HG03280 (cell line): Measurements from ENCODE around the gene C1QTNF4.
A peak's percentile ranks its signal among the peaks of the same experiment; 100 is the strongest.

Experiments used
- ATAC-seq: cut with Tn5 transposase; IDR thresholded peaks from one replicate; pipeline ENCODE4 v1.9.1; 2021; ENCODE audit warnings: mild to moderate bottlenecking, moderate library complexity; ENCODE audit not compliant: unreplicated experiment

C1QTNF4 gene

DNA sequence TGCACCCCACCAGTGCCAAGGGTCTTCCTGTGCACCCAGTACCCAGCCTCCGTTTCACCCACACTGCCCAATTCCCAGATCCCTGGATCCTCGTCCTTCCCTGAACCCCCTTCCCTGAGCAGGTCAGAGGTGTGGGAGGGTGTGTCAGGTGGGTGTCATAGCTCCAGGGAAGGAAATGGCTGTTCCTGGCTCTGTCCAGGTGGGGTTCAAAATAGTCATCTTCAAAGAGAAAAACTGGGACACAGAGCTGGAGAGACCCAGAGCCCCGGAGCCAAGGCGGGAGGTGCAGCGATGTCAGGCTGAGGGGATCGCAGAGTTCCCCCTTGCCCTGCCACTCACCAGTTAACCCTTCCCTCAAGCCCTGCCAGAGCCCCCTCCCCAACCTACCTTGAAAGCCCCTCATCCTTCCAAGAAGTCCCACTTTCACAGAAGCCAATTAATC lies 698 bp downstream of the C1QTNF4 start:
- ATAC-seq = no peak

DNA sequence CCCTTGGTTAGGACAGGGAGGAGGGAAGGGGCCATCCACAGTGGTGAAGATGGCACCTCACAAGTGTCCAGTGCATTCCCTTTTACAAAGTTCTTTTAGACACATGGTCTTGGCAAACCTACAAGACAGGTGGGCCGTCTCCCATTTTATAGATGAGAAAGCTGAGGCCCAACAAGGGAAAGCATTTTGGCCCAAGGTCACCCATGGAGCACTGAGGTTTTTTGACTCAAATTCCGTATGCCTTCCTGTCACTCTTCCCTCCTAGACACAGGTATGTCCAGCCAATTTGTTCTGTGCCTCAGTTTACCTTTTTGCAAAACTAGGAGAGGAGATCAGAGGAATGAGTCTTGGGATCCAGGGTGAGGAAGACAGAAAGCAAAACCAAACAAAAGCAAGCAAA lies 1.2 kb downstream of the C1QTNF4 start:
- no peak for ATAC-seq

DNA sequence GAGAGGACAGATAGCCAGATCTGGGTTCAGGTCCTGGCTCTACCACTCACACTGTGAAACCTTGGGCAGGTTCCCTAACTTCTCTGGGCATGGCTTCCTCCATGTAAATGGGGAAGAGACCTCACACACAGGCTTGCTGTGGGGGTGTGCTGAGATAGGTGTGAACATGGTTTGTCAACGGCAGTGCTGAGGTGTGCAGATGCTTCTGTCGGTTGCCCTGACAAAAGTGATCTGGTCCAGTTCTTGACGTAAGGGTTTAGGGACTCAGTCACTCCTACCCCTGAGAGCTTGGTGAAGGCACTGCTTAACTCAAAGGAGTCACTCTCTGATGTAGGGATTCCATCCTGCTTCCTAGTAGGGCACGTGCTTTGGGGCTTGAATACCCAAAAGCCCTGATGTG lies 2.0 kb downstream of the C1QTNF4 start:
- no peak for ATAC-seq

DNA sequence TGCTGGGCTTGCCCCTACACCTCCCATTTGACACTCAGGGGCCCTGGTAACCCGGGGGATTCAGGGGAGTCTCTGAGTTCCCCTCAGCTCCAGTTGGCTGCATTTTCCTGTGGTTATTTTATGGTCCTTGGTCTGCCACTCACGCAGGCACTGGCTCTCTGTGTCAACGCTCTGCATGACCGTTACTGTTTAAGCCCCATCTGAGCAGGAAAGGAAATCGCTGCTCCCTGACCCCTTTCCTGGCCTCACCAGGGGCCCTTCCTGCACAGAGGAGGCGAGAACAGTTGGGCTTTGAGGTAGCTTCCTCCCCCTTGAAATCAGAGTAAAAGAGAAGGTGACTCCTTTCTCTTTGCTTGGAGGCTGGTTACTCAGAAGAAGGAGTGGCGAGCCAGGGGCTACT lies 2.4 kb downstream of the C1QTNF4 start:
- ATAC-seq = no peak

DNA sequence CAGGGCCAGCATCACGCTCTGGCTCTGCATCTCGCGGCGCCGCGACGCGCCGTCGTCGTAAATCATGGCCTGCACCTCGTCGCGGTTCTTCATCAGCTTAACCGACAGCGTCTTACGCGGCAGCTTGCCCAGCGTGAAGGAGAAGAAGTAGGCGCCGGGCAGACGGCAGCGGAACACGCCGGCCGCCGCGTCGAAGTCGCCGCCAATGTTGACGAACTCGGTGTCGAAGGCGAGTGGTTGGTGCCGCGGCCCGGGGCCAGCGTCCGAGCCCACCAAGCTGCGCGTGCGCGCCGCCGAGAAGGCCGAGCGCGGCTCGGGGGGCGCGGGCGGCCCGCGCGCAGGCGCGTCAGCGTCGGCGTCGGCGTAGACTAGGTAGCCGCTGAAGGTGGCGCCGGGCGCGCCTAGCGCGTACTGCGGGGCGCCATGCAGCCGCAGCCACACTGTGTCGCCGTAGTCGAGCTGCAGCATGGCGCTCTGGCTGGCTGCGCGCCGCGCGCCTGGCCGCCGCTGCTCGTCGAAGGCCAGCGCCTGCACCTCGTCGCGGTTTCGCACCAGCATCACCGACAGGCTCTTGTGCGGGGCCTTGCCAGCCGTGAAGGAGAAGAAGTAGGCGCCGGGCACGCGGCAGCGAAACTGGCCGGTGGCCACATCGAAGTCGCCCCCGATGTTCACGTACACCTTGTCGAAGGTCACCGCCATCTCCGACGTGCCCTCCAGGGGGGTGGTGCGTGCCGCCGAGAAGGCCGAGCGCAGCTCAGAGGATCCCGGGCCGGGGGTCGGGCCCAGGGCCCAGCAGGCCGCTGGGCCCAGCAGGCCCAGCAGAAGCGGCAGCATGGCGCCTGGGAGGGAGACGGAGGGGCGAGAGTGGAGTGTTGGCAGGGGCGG lies 4.0 kb downstream of the C1QTNF4 start:
- no peak for ATAC-seq

DNA sequence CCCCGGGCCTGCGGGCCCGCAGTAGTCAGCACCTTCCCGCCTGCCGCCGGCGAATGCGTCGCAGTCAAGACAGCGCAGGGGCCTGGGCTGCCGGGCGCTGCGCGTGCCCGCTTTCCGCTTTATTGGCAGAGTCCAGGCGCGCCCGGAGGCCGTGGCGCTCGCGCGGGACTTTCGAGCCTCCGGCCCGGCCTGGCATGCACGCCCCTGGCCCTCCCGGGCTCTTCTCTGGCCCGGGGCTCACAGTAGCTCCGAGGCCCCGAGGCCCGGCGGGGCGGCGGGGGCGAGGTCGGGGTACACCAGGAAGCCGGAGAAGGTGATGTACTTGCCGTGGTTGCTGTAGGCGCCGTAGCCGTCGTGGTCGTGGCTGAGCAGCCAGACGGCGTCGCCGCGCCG lies 4.6 kb downstream of the C1QTNF4 start:
- ATAC-seq = no peak

DNA sequence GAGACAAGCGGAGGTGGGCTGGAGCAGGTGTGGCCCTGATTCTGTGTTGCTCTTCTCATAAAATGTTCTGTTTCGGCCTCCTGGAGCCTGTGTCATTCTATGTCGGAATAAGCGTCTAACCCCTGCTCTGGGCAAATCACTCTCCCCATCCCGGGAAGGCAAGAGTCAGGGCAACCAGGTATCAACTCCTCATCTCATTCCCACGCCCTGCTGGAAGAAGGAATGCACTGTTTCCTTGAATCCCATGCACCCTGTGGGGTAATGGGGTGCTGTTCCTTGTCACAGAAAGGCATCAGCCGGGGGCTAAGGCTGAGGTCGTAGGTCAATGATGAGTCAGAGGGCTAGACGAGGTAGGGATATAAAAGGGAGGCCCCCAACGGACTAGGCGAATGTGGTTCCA lies 5.1 kb downstream of the C1QTNF4 start:
- no peak for ATAC-seq

DNA sequence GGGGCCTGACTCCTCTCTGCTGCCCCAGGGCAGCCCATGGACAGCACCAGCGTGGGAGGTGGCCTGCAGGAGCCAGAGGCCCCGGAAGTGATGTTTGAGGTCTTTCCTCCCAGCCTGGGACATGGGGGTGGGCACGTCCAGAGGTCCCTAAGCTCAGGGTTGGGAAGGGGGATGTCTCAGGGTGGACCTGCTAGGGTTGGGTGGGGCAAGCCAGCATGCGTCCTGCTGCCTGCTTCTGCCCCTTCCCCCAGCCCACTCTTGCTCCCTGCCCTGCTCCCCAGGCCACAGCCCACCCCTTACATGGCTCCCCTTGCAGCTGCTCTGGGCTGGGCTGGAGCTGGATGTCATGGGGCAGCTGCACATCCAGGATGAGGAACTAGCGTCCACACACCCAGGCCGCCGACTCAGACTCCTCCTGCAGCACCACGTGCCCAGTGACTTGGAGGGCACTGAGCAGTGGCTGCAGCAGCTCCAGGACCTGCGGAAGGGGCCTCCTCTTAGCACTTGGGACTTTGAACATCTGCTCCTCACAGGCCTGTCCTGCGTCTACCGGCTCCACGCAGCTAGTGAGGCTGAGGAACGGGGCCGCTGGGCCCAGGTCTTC lies 6.4 kb downstream of the C1QTNF4 start:
- no peak for ATAC-seq

DNA sequence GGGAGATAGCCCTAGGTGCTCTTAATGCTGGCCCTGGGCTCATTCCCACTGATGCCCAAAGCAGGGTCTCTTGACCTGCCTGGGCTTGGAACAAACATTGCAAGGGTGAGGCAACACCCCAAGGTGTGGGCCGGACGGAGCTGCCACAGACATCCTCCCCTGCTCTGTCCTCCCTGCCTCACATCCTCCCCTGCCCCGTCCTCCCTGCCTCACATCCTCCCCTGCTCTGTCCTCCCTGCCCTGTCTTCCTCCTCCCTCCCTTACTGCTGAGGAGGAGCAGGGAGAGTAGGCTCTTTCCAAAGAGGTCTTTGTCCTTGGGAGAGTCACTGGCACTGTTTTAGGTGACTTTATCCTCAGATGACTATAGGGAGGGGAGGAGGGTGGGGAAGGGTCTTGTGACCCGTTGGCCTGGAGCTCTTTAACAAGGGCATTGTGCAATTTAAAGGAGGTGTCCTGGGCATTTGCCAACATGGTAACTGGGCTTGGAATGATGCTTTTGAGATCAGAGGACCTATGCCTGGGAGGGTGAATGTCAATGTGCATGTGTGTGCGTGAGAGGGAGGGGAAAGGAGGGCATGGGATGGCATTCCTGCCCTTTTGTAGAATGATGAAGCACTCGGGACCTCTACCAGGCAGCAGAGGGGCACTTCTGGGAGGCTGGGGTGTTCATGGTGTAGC lies 7.0 kb downstream of the C1QTNF4 start:
- ATAC-seq = no peak

DNA sequence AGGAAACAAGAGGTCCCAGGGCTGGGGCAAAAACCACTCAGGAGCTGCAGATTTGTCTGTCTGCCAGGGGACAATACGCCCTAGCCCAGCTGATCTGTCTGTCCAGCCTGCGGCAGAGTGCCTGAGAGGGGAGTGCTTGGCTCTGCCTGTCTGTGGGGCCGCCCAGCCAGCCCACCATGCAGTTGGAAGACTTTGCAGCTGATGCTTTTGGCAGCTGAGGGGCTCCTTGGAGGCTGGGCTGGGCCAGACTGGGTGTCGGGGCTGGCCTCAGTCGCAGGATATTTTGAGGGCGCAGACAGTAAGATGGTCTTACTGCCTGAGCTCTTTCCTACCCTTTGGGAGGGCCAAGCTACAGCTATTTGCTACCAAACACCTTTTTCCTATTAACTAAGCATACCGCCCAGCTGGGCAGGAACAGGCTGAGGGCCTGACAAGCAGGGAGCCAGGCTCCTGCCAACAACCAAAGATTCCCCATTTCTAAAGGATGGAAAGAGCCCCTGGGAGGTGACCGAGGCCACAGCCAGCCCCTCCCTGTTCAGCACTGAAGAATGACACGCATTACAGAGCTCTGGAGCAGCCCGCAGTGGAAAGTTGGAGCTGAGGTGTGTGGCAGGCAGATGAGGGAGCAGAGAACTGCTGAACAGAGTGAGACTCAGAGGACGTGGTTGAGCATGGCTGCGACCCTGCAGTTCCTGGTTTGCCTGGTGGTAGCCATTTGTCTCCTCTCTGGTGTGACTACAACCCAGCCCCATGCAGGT lies 7.9 kb downstream of the C1QTNF4 start, which contains the start of gene FAM180B:
Gene FAM180B (plus strand): TSS at position 581 of the 758 bp plus-strand sequence. CDS start 91 bp downstream, at position 672.
- no peak for ATAC-seq

DNA sequence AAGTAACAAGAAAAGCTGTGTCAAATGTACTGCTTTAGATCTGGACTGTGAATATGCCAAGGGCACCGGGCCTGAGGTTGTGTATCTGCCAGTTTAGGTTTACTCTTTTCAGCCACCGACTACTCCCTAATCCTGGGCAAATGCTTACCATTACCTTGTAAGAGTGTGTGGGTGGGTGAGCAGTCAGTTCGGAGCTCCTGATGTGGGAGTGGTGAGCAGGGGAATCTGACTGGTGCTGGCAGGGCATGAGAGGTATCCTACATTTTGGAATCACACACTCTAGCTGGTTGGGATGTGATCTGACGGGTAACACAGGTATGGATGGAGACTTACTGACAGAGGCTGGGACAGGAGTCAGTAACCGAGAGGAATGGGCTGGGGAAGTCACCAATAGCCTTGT lies 10.4 kb downstream of the C1QTNF4 start:
- no peak for ATAC-seq

DNA sequence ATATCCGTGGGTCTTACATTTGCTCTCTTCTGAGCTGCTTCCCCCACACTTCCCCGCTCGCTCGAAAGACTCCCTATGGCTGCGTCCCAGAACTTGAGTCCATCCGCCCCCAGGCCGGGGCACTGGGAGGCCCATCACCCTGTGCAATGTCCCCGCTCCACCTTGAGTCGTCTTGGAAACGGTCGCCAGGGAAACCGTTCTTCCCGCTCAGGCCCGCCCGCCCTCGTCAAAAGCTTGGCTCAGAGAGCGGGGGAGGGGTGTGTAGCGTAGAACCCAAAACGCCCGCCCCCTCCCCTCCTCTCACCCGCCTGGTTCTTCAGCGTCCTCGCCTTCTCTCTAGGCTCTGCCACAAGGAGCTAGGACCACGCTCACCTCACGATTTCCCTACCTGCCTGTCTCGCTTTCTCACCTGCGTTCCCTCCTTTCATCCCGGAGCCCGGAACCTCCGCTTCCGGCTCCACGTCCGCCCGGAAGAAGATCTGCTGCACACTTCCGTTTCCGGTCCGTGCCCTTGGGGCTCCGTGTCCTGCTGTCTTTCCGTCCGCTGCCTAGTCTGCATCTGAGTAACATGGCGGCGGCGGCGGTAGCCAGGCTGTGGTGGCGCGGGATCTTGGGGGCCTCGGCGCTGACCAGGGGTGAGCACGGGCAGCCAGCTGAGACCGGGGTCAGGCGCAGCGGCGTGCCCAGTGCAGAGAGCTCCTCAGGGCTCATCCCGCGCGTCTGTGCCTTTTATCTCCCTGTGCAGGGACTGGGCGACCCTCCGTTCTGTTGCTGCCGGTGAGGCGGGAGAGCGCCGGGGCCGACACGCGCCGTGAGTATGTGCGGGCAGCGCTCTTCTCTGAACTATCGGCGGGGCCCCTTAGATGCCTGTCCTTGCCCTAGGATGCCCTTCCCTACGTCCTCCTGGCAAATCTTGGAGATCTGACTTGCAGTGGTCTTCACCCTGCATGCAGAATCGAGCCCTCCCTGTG lies 15.4 kb downstream of the C1QTNF4 start, which contains the start of the genes KBTBD4 and NDUFS3:
Gene KBTBD4 (minus strand): TSS at position 447 of the 971 bp plus-strand sequence. CDS start 19 bp downstream, at position 428.
Gene NDUFS3 (plus strand): TSS at position 551 of the 971 bp plus-strand sequence. CDS start 18 bp downstream, at position 569.
- peak; percentile 90 for ATAC-seq

DNA sequence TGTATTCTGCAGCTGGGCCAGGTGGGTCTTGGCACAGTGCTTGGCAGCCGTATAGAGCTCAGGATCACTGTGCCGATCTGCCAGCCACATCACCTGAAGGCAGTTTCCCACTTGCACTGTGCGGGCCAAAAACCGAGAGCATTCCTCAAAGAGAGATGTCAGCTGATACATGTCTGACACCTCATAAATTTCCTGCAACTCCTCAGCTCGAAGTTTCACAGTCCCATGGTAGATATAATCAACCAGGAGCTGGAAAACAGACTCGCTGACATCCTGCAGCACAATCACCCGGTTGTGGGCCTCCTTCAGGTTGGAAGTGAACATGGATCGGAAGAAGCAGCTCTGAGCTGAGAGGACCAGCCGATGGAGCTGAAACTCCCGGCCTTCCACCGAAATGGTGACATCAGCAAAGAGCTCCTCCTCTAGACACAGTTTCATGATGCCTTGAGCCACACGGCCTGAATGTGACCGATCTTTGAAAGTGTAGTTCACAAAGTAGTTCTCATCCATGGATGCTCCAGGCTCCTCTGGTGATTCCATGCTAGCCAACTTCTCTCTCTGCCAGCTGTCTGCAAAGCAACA lies 16.7 kb downstream of the C1QTNF4 start:
- no peak for ATAC-seq

DNA sequence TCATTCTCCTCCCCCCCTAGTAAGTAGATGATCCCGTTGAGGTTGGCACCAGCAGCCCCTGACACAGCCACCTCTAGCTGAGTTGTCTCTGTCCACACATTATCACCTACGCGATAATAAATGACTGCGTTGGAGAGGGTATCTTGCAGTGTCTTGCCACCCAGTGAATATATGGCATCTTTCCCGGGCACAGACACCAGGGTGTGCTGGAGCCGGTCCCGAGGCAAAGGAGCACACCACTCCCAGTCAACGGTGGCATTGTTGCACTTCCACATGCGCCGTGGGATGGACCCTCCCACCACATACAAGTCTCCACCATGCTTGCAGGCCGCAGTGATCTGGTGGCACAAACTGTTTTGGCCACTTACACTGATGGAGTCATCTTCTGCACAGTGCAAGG lies 20.9 kb downstream of the C1QTNF4 start:
- no peak for ATAC-seq

DNA sequence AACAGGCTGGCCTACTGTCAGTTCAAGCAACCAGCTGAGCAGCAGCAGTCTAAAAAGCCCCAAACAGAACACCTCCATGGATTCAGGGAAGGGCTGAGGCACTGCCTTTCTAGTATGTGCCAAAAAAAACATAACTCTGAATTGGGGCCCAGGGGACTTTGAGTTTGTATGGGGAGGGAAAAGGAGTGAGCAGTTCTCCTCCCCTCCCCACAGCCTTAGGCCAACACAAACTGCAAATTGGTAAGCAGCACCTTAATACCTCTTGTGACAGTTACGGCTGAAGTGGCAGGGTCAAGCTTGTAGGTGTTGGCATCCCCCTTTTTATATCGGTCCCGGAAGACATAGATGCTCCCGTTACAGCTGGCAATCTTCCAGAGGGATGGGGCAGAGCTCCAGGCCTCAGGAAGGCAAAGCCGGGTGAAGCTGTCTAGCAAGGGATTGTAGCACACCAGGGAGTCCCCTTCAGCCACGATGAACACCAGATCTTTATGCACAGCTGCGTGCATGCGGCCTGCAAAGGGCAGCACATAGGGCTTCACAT lies 21.4 kb downstream of the C1QTNF4 start:
- ATAC-seq = no peak

DNA sequence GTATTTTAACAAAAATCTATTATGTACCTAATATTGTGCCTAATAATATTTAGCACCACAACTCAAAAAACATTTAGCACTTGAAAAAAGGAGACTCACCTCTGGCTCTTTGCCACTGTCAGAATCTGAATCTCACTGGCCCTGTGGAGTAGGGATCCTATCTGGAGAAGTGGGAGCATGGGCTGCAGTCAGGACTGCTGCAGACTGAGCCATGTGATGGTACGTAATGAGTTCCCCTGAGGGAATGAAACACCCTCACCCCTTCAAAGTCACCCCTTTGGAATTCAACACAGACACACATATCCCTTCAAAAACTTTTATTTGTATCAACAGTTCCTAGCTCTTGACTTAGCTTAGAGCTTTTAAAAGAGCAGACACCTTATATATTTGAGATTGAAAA lies 22.3 kb downstream of the C1QTNF4 start:
- no peak for ATAC-seq

DNA sequence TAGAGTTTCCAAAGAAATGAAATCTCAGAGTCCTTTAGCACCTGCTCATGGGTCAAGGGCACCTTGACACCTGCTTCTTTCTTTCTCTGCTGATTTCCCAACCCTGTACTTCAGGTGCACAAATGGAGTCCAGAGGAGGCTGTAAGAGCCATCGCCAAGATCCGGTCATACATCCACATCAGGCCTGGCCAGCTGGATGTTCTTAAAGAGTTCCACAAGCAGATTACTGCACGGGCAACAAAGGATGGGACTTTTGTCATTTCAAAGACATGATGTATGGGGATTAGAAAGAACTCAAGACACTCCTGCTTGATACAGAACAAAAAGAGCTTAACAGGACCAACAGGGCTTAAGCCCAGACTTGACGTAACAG lies 22.9 kb downstream of the C1QTNF4 start:
- ATAC-seq = no peak

DNA sequence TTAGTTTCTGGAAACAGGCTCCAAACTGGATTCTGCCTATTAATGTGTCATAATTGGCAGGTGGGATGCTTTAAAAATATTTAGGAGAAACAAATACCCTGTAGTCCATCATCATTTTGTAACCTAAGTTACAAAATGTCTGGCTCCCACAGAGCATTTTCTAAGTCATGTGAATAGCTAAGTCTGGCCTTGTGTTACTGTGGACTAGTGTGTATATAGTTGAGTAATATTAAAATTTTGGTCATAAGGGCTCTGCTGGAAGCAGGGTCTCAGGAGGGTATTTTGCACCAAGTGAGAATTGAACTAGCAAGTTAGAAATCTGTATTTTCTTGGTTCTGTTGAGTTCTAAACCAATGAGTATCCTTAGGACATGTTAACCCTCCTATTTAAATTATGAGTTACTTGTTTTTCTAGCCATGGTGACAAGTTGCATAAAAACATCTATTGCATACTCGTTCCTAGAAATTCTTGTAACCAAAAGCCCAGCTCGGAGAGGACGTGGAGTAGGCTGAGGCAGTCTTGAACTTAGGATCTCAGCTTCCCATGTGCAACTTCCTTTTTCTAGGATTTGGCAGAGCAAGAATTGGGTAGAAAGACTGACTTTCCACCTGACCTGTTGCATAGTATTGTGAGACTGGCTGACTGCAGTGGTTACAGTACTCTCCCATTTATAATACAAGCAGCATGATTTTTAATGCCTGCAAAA lies 23.4 kb downstream of the C1QTNF4 start:
- no peak for ATAC-seq
